PC-9 (cell line): ENCODE results near the gene DYRK3.

Source experiments
- CTCF ChIP-seq: fragments of 200-600 bp; sonication (generic); conservative IDR thresholded peaks from 2 replicates; pipeline ENCODE4 v1.6.1; 2017; ENCODE audit warnings: mixed run types, antibody characterized with exemption, mild to moderate bottlenecking, moderate library complexity
- EZH2 ChIP-seq: fragments of 200-600 bp; sonication (generic); IDR thresholded peaks from 2 replicates; pipeline ENCODE4 v1.8.0; 2017; ENCODE audit warnings: antibody characterized with exemption, low read depth

GRCh38 chr1:206668874-206669410, 33.6 kb downstream of the DYRK3 start:
- TF ChIP-seq CTCF (no peak), EZH2 (no peak)
